Fibroblast of lung (primary cell): ENCODE measurements around the gene EXOC3. TPM values are rescaled to one million over a fixed set of nuclear protein-coding genes. Genes with fewer than 3 reads are reported as not detected.
A peak's percentile ranks its signal among the peaks of the same experiment; 100 is the strongest.

ENCODE experiments used
- DNase-seq, 2 donors: peaks; one replicate each; pipeline versions ENCODE4 v3.0.0 to v3.0.0-alpha.2; 2010; ENCODE audit warnings: low read depth in 2 of 2
- H2AFZ ChIP-seq: 2 replicates; pipeline ENCODE4 v1.5.1; 2012; ENCODE audit warnings: low read length, control low read depth, inconsistent platforms
- H3K27ac ChIP-seq: 2 replicates; pipeline ENCODE4 v1.5.1; 2011; ENCODE audit warnings: low read length, control low read depth; ENCODE audit not compliant: insufficient read depth
- H3K27me3 ChIP-seq: 2 replicates; pipeline ENCODE4 v1.5.1; 2011; ENCODE audit warnings: mild to moderate bottlenecking, low read length; ENCODE audit not compliant: control insufficient read depth, insufficient read depth
- H3K36me3 ChIP-seq: 2 replicates; pipeline ENCODE4 v1.5.1; 2011; ENCODE audit warnings: low read length; ENCODE audit not compliant: control insufficient read depth, insufficient read depth
- H3K4me1 ChIP-seq: 2 replicates; pipeline ENCODE4 v1.5.1; 2011; ENCODE audit warnings: low read length; ENCODE audit not compliant: control insufficient read depth, insufficient read depth; ENCODE audit errors: extremely low read depth
- H3K4me2 ChIP-seq: 2 replicates; pipeline ENCODE4 v1.5.1; 2011; ENCODE audit warnings: low read length, control low read depth; ENCODE audit not compliant: insufficient read depth; ENCODE audit errors: extremely low read depth
- H3K4me3 ChIP-seq, 4 experiments: fragments of 200-600 bp in 1 of 4; sonication (generic) in 1 of 4; replicated peaks in 1 of 4; 2 replicates each; pipeline ENCODE4 v1.5.1; 2011 to 2016; ENCODE audit warnings: low read length in 4 of 4, low read depth in 3 of 4, mild to moderate bottlenecking in 3 of 4, control low read depth in 2 of 4, inconsistent platforms in 1 of 4, mixed read lengths in 1 of 4; ENCODE audit not compliant: insufficient read depth in 1 of 4; ENCODE audit errors: control extremely low read depth in 1 of 4
- H3K79me2 ChIP-seq: 2 replicates; pipeline ENCODE4 v1.5.1; 2012; ENCODE audit warnings: mild to moderate bottlenecking, low read length, inconsistent platforms; ENCODE audit not compliant: control insufficient read depth, insufficient read depth
- H3K9ac ChIP-seq: 2 replicates; pipeline ENCODE4 v1.5.1; 2011; ENCODE audit warnings: mild to moderate bottlenecking, low read length, control low read depth; ENCODE audit not compliant: insufficient read depth
- H3K9me3 ChIP-seq: 2 replicates; pipeline ENCODE4 v1.5.1; 2012; ENCODE audit warnings: low read depth, low read length; ENCODE audit not compliant: control insufficient read depth, insufficient read depth
- H4K20me1 ChIP-seq: 2 replicates; pipeline ENCODE4 v1.5.1; 2011; ENCODE audit warnings: low read length; ENCODE audit not compliant: control insufficient read depth, insufficient read depth; ENCODE audit errors: extremely low read depth
- CTCF ChIP-seq, 2 donors: IDR thresholded peaks in 1 of 2; conservative IDR thresholded peaks in 1 of 2; 1 replicate in 1 of 2; 2 replicates in 1 of 2; pipeline ENCODE4 v1.5.1; 2011 to 2012; ENCODE audit warnings: low read length in 2 of 2, control low read depth in 1 of 2, inconsistent platforms in 1 of 2, low read depth in 1 of 2, mild to moderate bottlenecking in 1 of 2
- EZH2 ChIP-seq: IDR thresholded peaks from 2 replicates; pipeline ENCODE4 v1.5.1; 2012; ENCODE audit warnings: low read length, control low read depth, mild to moderate bottlenecking; ENCODE audit errors: missing control alignments
- polyA plus RNA-seq, 2 donors: library from polyadenylated mRNA; depleted of rRNA in 1 of 2; stranded (reverse) in 1 of 2; unstranded in 1 of 2; fragments of >200 nt; gene quantifications; 2 replicates each; pipeline ENCODE4 v1.2.1, GENCODE V29; 2011 to 2012; ENCODE audit warnings: missing spikeins in 1 of 2
- total RNA-seq: library from RNA; depleted of rRNA; stranded (reverse); fragments of >200 nt; gene quantifications from 2 replicates; pipeline ENCODE4 v1.2.1, GENCODE V29; 2014

The EXOC3 gene
- total and polyA plus RNA-seq, 2 donors (not counting 1 experiment from before 2014, with no cell fraction given): 19.9 to 34.5 TPM

GRCh38 chr5:428219-428618 lies 14.8 kb upstream of the EXOC3 start:
- Histone ChIP-seq H3K27ac (no peak overlapping the region), H3K27me3 (no peaks in the 10 kb centered on the region), H3K4me2 (no peak overlapping the region), H3K9ac (no peak overlapping the region), H3K79me2 (no peaks in the 10 kb centered on the region), H3K36me3 (peaks cover 23% of the 10 kb centered on the region), H4K20me1 (no peaks in the 10 kb centered on the region), H2AFZ (no peak overlapping the region), H3K4me3 (no peak overlapping the region), H3K4me1 (peaks cover 17% of the 10 kb centered on the region), H3K9me3 (no peaks in the 10 kb centered on the region)
- TF ChIP-seq CTCF (conservative IDR thresholded peaks at IDR 0.05 in 1 of 2, IDR thresholded peaks at IDR 0.05 in 1 of 2; ENCODE audit: low read depth in 1 of 2, low read length in 2 of 2) (no peak), EZH2 (no peak)
- no peak for DNase-seq

- peaks cover 19% of the 10 kb centered on the region for H3K36me3 ChIP-seq
- no peak for DNase-seq
These were observed 14.1 kb upstream of the EXOC3 start for GRCh38 chr5:428754-429452.

More at GRCh38 chr5:428754-429452, 14.1 kb upstream of the EXOC3 start:
- no peaks in the 10 kb centered on the region for H3K27me3 ChIP-seq
- no peak overlapping the region for H2AFZ ChIP-seq
- H3K4me2 ChIP-seq: no peak overlapping the region
- no peak overlapping the region for H3K4me3 ChIP-seq
- H3K79me2 ChIP-seq: no peaks in the 10 kb centered on the region
- H3K4me1 ChIP-seq: peaks cover 17% of the 10 kb centered on the region
- H4K20me1 ChIP-seq: no peaks in the 10 kb centered on the region
- no peaks in the 10 kb centered on the region for H3K9me3 ChIP-seq
- H3K9ac ChIP-seq: no peak overlapping the region
- no peak for TF ChIP-seq CTCF (conservative IDR thresholded peaks at IDR 0.05 in 1 of 2, IDR thresholded peaks at IDR 0.05 in 1 of 2; ENCODE audit: low read depth in 1 of 2, low read length in 2 of 2)
- no peak for TF ChIP-seq EZH2
- peak overlapping the region; percentile 64 for H3K27ac ChIP-seq
